Heart left ventricle (tissue), 16 donors: ENCODE results near the gene CCDC85C. TPM values are rescaled to one million over a fixed set of nuclear protein-coding genes. Genes with fewer than 3 reads are reported as not detected.

Experiments used
- ATAC-seq, 4 donors: fragments of 200-7000 bp; cut with Tn5 transposase; one replicate each; pipeline ENCODE4 v1.9.1; 2020 to 2022; ENCODE audit warnings: moderate library complexity in 4 of 4, mild to moderate bottlenecking in 3 of 4, moderate number of reproducible peaks in 1 of 4
- DNase-seq, 5 donors: peaks; one replicate each; pipeline ENCODE4 v3.0.0-alpha.2; 2020
- H3K27ac ChIP-seq, 12 donors: fragments of 200-600 bp; sonication (generic) in 4 of 12; one replicate each; pipeline versions ENCODE4 v1.5.0 to v1.8.0; 2016 to 2022; ENCODE audit warnings: mild to moderate bottlenecking in 2 of 12
- H3K27me3 ChIP-seq, 9 donors: fragments of 200-600 bp; sonication (generic) in 2 of 9; one replicate each; pipeline versions ENCODE4 v1.5.1 to v1.8.0; 2016 to 2022; ENCODE audit warnings: mild to moderate bottlenecking in 3 of 9
- H3K36me3 ChIP-seq, 9 donors: fragments of 200-600 bp; sonication (generic) in 2 of 9; one replicate each; pipeline versions ENCODE4 v1.5.0 to v1.8.0; 2018 to 2022; ENCODE audit warnings: mild to moderate bottlenecking in 2 of 9
- H3K4me1 ChIP-seq, 12 donors: fragments of 200-600 bp; sonication (generic) in 4 of 12; one replicate each; pipeline versions ENCODE4 v1.5.0 to v1.8.0; 2016 to 2022; ENCODE audit warnings: mild to moderate bottlenecking in 3 of 12
- H3K4me3 ChIP-seq, 12 donors: fragments of 200-600 bp; sonication (generic) in 4 of 12; one replicate each; pipeline versions ENCODE4 v1.5.0 to v1.8.0; 2017 to 2022; ENCODE audit warnings: mild to moderate bottlenecking in 9 of 12, moderate library complexity in 4 of 12
- H3K9me3 ChIP-seq, 12 donors: fragments of 200-600 bp; sonication (generic) in 4 of 12; one replicate each; pipeline versions ENCODE4 v1.5.0 to v1.8.0; 2016 to 2022; ENCODE audit warnings: mild to moderate bottlenecking in 1 of 12
- POLR2A ChIP-seq, 2 donors: fragments of 450-650 bp; IDR thresholded peaks; one replicate each; pipeline ENCODE4 v1.6.1; 2017; ENCODE audit warnings: antibody characterized with exemption in 2 of 2, mild to moderate bottlenecking in 2 of 2, moderate library complexity in 2 of 2
- WGBS, 4 donors: extraction: QIAGEN DNeasy Blood & Tissue Kit in 2 of 4; methylation state at CpG; one replicate each; pipeline versions ENCODE4 v1.1.5 to v1.1.7; 2013 to 2018; 5-methylcytosine and 5-hydroxymethylcytosine counted together
- intact Hi-C, 10 donors: fragments of 100-400 bp; cut with DNase I; formaldehyde crosslinking; loops; one replicate each; pipeline versions ENCODE4 v1.11.1 to v1.14.2; 2022
- polyA plus RNA-seq, 2 donors: library from polyadenylated mRNA; stranded (reverse); fragments of 200-250 nt; gene quantifications; one replicate each; pipeline ENCODE4 v1.2.3, GENCODE V29; 2013
- total RNA-seq, 9 donors: library from RNA; depleted of rRNA in 2 of 9; stranded (reverse); fragments of >200 nt in 2 of 9; fragmentation: NEBNext Ultra II Directional in 3 of 9; extraction: Animal tissue kit (Norgen Biotek cat#: 25700) in 3 of 9; gene quantifications; one replicate each; pipeline versions ENCODE4 v1.1.0 to v1.2.4, GENCODE V29; 2016 to 2023
- TF ChIP-seq, protein P1 (sequence below), 12 donors: fragments of 200-600 bp; sonication (generic) in 4 of 12; IDR thresholded peaks; one replicate each; pipeline versions ENCODE4 v1.5.0 to v1.8.0; 2018 to 2022; ENCODE audit warnings: antibody characterized with exemption in 12 of 12, mild to moderate bottlenecking in 5 of 12
- donor health status: ischemic (EF 13 %, LVEDD 7.1; RV severe dilation, severe dysfunction).
- donor health status: healthy with polysubstance abuse.
- donor health status: DM: no; HTN: yes; CAD: no.
- donor health status: DM: no; HTN: no; CAD: no.
- donor health status: ischemic (EF 25% LVEDD 6.9; RV normal size, moderate dysfunction).
- donor health status: ischemic (EF 25% LVEDD 5.7; RV mildly dilated, moderate dysfunction).
- donor health status: healthy.
- donor health status: DM: yes; HTN: yes; CAD: no.
- donor health status: ischemic (EF 35%, LVEDD 5.7; RV mildly dilated, moderate dysfunction).
- donor health status: nonischemic (EF 11% LVEDD 7.7; RV severe dilation, severe dysfunction).
- donor health status: DM: yes; HTN: yes; CAD: no.
- donor health status: PGD.
- donor health status: ischemic (EF 29% LVEDD 5.4; RV normal size, mild dysfunction).
- donor health status: nonischemic (EF 23%, LVEDD 6.1; RV moderate dilation, normal function).

CCDC85C gene
- total and polyA plus RNA-seq, 11 donors, result 22.5 to 45.4 (median 29.7) TPM

DNA sequence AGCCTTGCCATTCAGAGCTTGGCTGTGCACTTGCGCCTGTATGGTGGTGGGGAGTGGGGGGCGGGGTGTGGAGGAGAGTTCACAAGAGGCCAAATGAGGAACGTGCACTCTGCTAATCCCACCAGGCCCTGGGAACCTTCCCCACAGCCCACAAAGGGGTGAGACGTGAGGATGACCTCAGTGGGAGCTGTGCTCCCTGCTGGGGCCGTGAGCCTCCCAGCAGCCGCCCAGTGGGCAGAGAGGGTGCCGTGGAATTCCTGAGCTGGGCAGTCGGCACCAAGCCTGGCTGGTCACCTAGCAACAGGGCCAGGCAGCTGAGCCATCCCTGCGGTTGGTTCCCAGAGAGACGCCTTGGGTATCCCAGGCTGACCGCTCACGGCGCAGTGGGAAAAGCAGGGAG is 69.1 kb downstream of the CCDC85C start:
- H3K36me3 ChIP-seq, result no peaks in the 10 kb centered on the region
- peak in 4 of 5 donors; percentile 55 to 79 (median 71) for DNase-seq
- no peaks in the 10 kb centered on the region for H3K9me3 ChIP-seq
- no peaks in the 10 kb centered on the region for H3K27me3 ChIP-seq
- H3K27ac ChIP-seq, result peak overlapping the region in 5 of 12 donors; percentile 15 to 84 (median 38)
- H3K4me1 ChIP-seq, result peaks cover 0 to 68% (median 36%) of the 10 kb centered on the region in 12 donors
- TF ChIP-seq, protein P1, sequence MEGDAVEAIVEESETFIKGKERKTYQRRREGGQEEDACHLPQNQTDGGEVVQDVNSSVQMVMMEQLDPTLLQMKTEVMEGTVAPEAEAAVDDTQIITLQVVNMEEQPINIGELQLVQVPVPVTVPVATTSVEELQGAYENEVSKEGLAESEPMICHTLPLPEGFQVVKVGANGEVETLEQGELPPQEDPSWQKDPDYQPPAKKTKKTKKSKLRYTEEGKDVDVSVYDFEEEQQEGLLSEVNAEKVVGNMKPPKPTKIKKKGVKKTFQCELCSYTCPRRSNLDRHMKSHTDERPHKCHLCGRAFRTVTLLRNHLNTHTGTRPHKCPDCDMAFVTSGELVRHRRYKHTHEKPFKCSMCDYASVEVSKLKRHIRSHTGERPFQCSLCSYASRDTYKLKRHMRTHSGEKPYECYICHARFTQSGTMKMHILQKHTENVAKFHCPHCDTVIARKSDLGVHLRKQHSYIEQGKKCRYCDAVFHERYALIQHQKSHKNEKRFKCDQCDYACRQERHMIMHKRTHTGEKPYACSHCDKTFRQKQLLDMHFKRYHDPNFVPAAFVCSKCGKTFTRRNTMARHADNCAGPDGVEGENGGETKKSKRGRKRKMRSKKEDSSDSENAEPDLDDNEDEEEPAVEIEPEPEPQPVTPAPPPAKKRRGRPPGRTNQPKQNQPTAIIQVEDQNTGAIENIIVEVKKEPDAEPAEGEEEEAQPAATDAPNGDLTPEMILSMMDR (IDR thresholded peaks at IDR 0.05), result peak in 2 of 12 donors; percentile 7 to 9
- TF ChIP-seq POLR2A (IDR thresholded peaks at IDR 0.05), result no peak
- no peak overlapping the region for H3K4me3 ChIP-seq
- intact Hi-C loops, result loop anchor here in 3 of 10 donors (5.0 to 10.0 kb wide), 3 partner anchors 67 to 72 kb away; partner anchors contain the start of gene CCDC85C (in 2 of the 3)
- ATAC-seq, result peak; percentile 71 to 82 (median 72)
- WGBS, 4 donors, result 62 to 88% (median 65%) methylated on average over 5 to 13 of the region's 13 CpGs

DNA sequence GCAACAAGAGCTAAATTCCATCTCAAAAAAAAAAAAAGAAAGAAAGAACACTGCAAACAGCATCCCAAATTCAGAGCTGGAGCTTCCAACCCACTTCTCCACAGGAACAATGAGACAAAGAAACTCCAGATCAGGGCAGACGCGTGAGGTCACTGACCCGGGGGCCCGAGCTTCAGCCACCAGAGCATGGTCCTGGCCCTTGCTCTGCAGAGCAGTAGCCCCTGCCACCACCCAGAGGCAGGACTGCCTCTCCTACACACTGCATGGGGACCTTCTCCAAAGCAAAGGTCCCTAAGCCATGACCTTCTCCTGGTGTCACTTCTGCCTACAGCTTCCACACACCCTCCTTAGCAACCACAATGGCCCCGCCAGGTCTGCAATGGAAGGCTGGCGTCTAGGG is 69.7 kb downstream of the CCDC85C start:
- Histone ChIP-seq H3K4me3 (no peak overlapping the region), H3K36me3 (no peaks in the 10 kb centered on the region), H3K27me3 (no peaks in the 10 kb centered on the region), H3K4me1 (peaks cover 0 to 63% (median 32%) of the 10 kb centered on the region in 12 donors), H3K9me3 (no peaks in the 10 kb centered on the region), H3K27ac (peak overlapping the region in 5 of 12 donors; percentile 15 to 84 (median 38))
- intact Hi-C loops, result loop anchor here in 1 of 10 donors (10.0 kb wide), 1 partner anchor 70 kb away; the partner anchor contains the start of gene CCDC85C
- TF ChIP-seq, protein P1 (IDR thresholded peaks at IDR 0.05), result no peak
- TF ChIP-seq POLR2A (IDR thresholded peaks at IDR 0.05), result no peak
- ATAC-seq, result no peak
- 85 to 96% (median 95%) methylated on average over 6 of the region's 6 CpGs for WGBS, 4 donors
- no peak for DNase-seq

DNA sequence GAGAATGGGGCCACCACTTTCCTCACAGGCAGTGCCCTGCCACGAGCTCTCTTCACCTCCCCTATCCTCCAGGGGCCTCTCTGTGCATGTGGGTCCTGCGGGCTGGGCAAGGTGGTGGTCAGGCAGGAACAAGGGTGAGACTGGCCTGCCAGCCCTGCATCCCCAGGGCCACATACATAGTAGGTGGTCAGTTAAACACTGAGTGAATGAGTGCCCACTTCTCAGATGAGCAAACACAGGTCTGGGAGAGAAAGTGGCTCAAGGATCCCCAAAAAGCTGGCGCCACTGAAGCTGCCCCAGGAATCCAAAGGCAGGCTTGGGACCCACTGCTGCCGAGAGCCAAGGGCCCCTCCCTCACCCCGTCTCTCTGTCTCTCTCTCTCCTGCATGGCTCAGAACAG is 71.7 kb downstream of the CCDC85C start:
- Histone ChIP-seq H3K4me1 (peaks cover 0 to 43% (median 13%) of the 10 kb centered on the region in 12 donors), H3K36me3 (no peaks in the 10 kb centered on the region), H3K27ac (no peak overlapping the region), H3K9me3 (no peaks in the 10 kb centered on the region), H3K27me3 (no peaks in the 10 kb centered on the region), H3K4me3 (no peak overlapping the region)
- ATAC-seq (no peak), DNase-seq (no peak)
- intact Hi-C loops, result loop anchor here in 1 of 10 donors (10.0 kb wide), 1 partner anchor 72 kb away; the partner anchor contains the start of gene CCDC85C
- TF ChIP-seq, protein P1 (IDR thresholded peaks at IDR 0.05), result no peak
- TF ChIP-seq POLR2A (IDR thresholded peaks at IDR 0.05), result no peak
- WGBS, 4 donors, result 86 to 92% (median 89%) methylated on average over 5 of the region's 5 CpGs

DNA sequence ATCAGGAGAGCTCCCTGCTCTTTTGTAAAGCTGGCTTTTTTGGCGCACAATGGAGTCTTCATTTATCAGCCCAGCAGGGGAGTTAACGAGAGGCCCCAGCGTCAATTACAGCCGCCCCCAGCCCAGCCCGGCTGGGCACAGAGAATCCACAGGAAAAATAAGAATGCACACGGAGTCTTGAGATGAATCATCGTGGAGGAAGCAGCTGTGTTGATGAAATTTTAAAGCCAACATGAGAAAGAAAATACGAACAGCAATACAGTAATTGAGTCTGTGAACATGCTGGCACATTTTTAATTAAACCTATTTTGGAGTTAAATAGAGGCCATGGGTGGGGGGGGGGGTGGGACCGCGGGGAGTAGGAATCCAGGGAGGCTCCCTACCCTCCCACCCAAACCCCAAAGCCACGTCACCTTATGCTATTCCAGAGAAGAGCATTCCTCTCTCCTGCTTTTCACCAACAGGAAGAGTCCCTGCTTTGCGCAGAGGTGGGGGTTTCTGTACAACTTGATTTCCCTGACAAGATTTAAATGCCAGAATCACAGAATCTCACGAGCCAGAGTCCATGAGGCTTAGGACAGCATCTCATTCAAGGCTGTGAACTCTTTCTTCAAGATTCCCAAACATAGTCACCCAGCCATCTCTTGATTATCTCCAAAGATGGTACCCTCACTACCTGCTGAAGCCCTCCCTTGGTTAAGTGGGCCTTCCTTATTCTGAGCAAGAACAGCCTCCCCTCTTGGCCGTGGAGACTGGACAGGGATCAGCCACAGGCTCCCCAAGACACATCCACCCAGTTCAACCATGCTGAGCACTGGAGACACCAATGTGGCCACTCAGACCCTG is 72.5 kb downstream of the CCDC85C start:
- 55 to 61% (median 57%) methylated on average over 14 of the region's 14 CpGs for WGBS, 4 donors
- intact Hi-C loops, result loop anchor here in 1 of 10 donors (10.0 kb wide), 1 partner anchor 73 kb away; the partner anchor contains the start of gene CCDC85C
- Histone ChIP-seq H3K27ac (peak overlapping the region in 2 of 12 donors; percentile 18), H3K9me3 (no peaks in the 10 kb centered on the region), H3K27me3 (no peaks in the 10 kb centered on the region), H3K36me3 (no peaks in the 10 kb centered on the region), H3K4me3 (no peak overlapping the region), H3K4me1 (peaks cover 0 to 40% (median 9%) of the 10 kb centered on the region in 12 donors)
- DNase-seq (no peak), ATAC-seq (no peak)
- TF ChIP-seq POLR2A (IDR thresholded peaks at IDR 0.05), result no peak
- TF ChIP-seq, protein P1 (IDR thresholded peaks at IDR 0.05), result no peak
